K562 (cell line): ENCODE measurements around the gene SERTAD1. TPM values are rescaled to one million over a fixed set of nuclear protein-coding genes. Genes with fewer than 3 reads are reported as not detected.

ENCODE experiments used
- ASH1L ChIP-seq: fragments of 450-650 bp; IDR thresholded peaks from 2 replicates; pipeline ENCODE4 v1.6.1; 2018; ENCODE audit warnings: borderline replicate concordance, mild to moderate bottlenecking, low read depth; ENCODE audit not compliant: partially characterized antibody
- CBFA2T3 ChIP-seq: fragments of 450-650 bp; IDR thresholded peaks from 2 replicates; pipeline ENCODE4 v1.6.1; 2017
- DNMT1 ChIP-seq: fragments of 450-650 bp; IDR thresholded peaks from 2 replicates; pipeline ENCODE4 v1.6.1; 2016; ENCODE audit warnings: antibody characterized with exemption, mild to moderate bottlenecking
- ESRRA ChIP-seq: fragments of 450-650 bp; IDR thresholded peaks from 2 replicates; pipeline ENCODE4 v1.6.1; 2014; ENCODE audit warnings: low read depth, mild to moderate bottlenecking, moderate library complexity, borderline replicate concordance
- HNRNPK ChIP-seq: fragments of 200-400 bp; formaldehyde crosslinking; IDR thresholded peaks from one replicate; pipeline ENCODE4 v1.6.1; 2018; ENCODE audit warnings: mild to moderate bottlenecking, low read depth, low read length; ENCODE audit not compliant: poor library complexity, severe bottlenecking
- KDM4B ChIP-seq, 2 experiments: fragments of 450-650 bp in 1 of 2; sonication (generic) in 1 of 2; IDR thresholded peaks; 2 replicates each; pipeline ENCODE4 v1.6.1; 2016 to 2017; ENCODE audit warnings: borderline replicate concordance in 2 of 2, antibody characterized with exemption in 1 of 2, low read depth in 1 of 2, mild to moderate bottlenecking in 1 of 2
- NBN ChIP-seq: fragments of 450-650 bp; IDR thresholded peaks from 2 replicates; pipeline ENCODE4 v1.6.1; 2016; ENCODE audit warnings: low read depth, mild to moderate bottlenecking
- NELFE ChIP-seq: IDR thresholded peaks from 2 replicates; pipeline ENCODE4 v1.6.1; 2011; ENCODE audit warnings: mild to moderate bottlenecking; ENCODE audit not compliant: insufficient read depth, insufficient read length
- NFE2 ChIP-seq: IDR thresholded peaks from 2 replicates; pipeline ENCODE4 v1.6.1; 2014; ENCODE audit warnings: antibody characterized with exemption, low read depth
- NR2F6 ChIP-seq: fragments of 450-650 bp; formaldehyde crosslinking; IDR thresholded peaks from 2 replicates; pipeline ENCODE4 v1.4.0; 2020; ENCODE audit warnings: mild to moderate bottlenecking
- RFX7 ChIP-seq: fragments of 250-450 bp; sonication (Bioruptor Pico); IDR thresholded peaks from 2 replicates; pipeline ENCODE4 v1.5.1; 2021; ENCODE audit warnings: mild to moderate bottlenecking
- RNF2 ChIP-seq: sonication (generic); IDR thresholded peaks from 2 replicates; pipeline ENCODE4 v1.6.1; 2016
- THRB ChIP-seq: fragments of 450-650 bp; formaldehyde crosslinking; conservative IDR thresholded peaks from 2 replicates; pipeline ENCODE4 v1.4.0; 2022; ENCODE audit warnings: mild to moderate bottlenecking, missing genetic modification characterization
- ZBTB12 ChIP-seq: fragments of 250-450 bp; sonication (Bioruptor Pico); IDR thresholded peaks from 2 replicates; pipeline ENCODE4 v1.4.0; 2020
- ZBTB2 ChIP-seq: fragments of 450-650 bp; IDR thresholded peaks from 2 replicates; pipeline ENCODE4 v1.6.1; 2016; ENCODE audit warnings: antibody characterized with exemption
- ZNF282 ChIP-seq: sonication (generic); formaldehyde crosslinking; IDR thresholded peaks from 2 replicates; pipeline ENCODE4 v1.8.1; 2023; ENCODE audit warnings: missing genetic modification reagents
- ZNF551 ChIP-seq: fragments of 250-450 bp; sonication (Bioruptor Pico); IDR thresholded peaks from 2 replicates; pipeline ENCODE4 v1.5.0; 2021; ENCODE audit warnings: mild to moderate bottlenecking, moderate library complexity
- ZNF695 ChIP-seq: fragments of 450-650 bp; formaldehyde crosslinking; IDR thresholded peaks from 2 replicates; pipeline ENCODE4 v1.4.0; 2020; ENCODE audit warnings: mild to moderate bottlenecking, moderate library complexity
- ZNF740 ChIP-seq, 3 experiments: fragments of 200-800 bp in 1 of 3; sonication (Bioruptor generic) in 1 of 3; sonication (generic) in 1 of 3; formaldehyde crosslinking in 1 of 3; IDR thresholded peaks; 2 replicates each; pipeline versions ENCODE4 v1.6.1 to v1.8.0; 2016 to 2022; ENCODE audit warnings: mild to moderate bottlenecking in 2 of 3, missing compliant biosample characterization in 2 of 3, missing genetic modification characterization in 2 of 3, missing genetic modification reagents in 1 of 3
- ZNF764 ChIP-seq: fragments of 250-450 bp; sonication (Bioruptor Pico); IDR thresholded peaks from 2 replicates; pipeline ENCODE4 v1.4.0; 2020; ENCODE audit warnings: low read depth, mild to moderate bottlenecking, moderate library complexity
- ZZZ3 ChIP-seq: fragments of 450-650 bp; IDR thresholded peaks from 2 replicates; pipeline ENCODE4 v1.6.1; 2016; ENCODE audit warnings: antibody characterized with exemption, mild to moderate bottlenecking, moderate library complexity
- polyA plus RNA-seq, 8 experiments: library from polyadenylated mRNA; depleted of rRNA in 4 of 8; stranded (reverse) in 5 of 8; unstranded in 3 of 8; fragments of >200 nt; fragmentation: Nextera tagmentation in 2 of 8; fragmentation: Illumina TruSeq in 1 of 8; extraction: Ambion mirVana in 2 of 8; extraction: Trizol in 1 of 8; gene quantifications; 2 replicates each; pipeline versions ENCODE4 v1.2.1 to v1.2.3, GENCODE V29; 2011 to 2014; ENCODE audit warnings: inconsistent platforms in 1 of 8, missing spikeins in 1 of 8
- total RNA-seq, 7 experiments: library from RNA; depleted of rRNA in 6 of 7; stranded (reverse); fragments of >200 nt in 6 of 7; fragmentation: Illumina TruSeq in 2 of 7; extraction: Trizol in 2 of 7; gene quantifications; 2 replicates each; pipeline versions ENCODE4 v1.2.1 to v1.2.3, GENCODE V29; 2011 to 2021; ENCODE audit warnings: low replicate concordance in 1 of 7

SERTAD1 gene
- total and polyA plus RNA-seq, 9 of the 15 experiments (the other 6 are each of a cell fraction or from before 2014, with no cell fraction given), result 0.15 to 8.7 (median 4.9) TPM

- TF ChIP-seq DNMT1 (0 out of 2 replicates have a peak, but pooled peaks have one; percentile 63), NBN (peak; percentile 60), ZBTB12 (peak; percentile 69), RFX7 (no peak), ZBTB2 (peak; percentile 87), ZNF695 (CRISPR knock-in tag) (no peak), ZNF740 (CRISPR knock-in tag; IDR thresholded peaks at IDR 0.05) (peak; percentile 65; the same call in 1 of the 2 replicates), ZNF740 (tag; IDR thresholded peaks at IDR 0.05) (no peak), CBFA2T3 (peak; percentile 41), ASH1L (peak; percentile 22), NELFE (no peak), NR2F6 (CRISPR knock-in tag) (no peak), ZZZ3 (no peak), ZNF551 (CRISPR knock-in tag) (no peak), THRB (CRISPR knock-in tag) (no peak), ZNF282 (CRISPR knock-in tag) (no peak), ESRRA (peak; percentile 60), HNRNPK (peak; percentile 36), ZNF764 (no peak), NFE2 (peak; percentile 5; the same call in 1 of the 2 replicates), KDM4B (IDR thresholded peaks at IDR 0.05; ENCODE audit: borderline replicate concordance in 2 of 2, low read depth in 1 of 2) (peak in 1 of 2 experiments; percentile 95; a peak in 1 of 4 replicates), RNF2 (peak; percentile 94)
Measured at GRCh38 chr19:40443131-40443999, 17.6 kb upstream of the SERTAD1 start (continued).
